HG03039 (cell line): Measurements from ENCODE around the gene KIAA0753.
"Not testable (repeated sequence)": the region's sequence is repeated elsewhere in the genome, so short reads cannot be mapped to it uniquely, and the experiment has no call there.

Experiments
- ATAC-seq: cut with Tn5 transposase; IDR thresholded peaks from one replicate; pipeline ENCODE4 v1.9.1; 2021; ENCODE audit warnings: mild to moderate bottlenecking, moderate library complexity; ENCODE audit not compliant: unreplicated experiment

The KIAA0753 gene

DNA sequence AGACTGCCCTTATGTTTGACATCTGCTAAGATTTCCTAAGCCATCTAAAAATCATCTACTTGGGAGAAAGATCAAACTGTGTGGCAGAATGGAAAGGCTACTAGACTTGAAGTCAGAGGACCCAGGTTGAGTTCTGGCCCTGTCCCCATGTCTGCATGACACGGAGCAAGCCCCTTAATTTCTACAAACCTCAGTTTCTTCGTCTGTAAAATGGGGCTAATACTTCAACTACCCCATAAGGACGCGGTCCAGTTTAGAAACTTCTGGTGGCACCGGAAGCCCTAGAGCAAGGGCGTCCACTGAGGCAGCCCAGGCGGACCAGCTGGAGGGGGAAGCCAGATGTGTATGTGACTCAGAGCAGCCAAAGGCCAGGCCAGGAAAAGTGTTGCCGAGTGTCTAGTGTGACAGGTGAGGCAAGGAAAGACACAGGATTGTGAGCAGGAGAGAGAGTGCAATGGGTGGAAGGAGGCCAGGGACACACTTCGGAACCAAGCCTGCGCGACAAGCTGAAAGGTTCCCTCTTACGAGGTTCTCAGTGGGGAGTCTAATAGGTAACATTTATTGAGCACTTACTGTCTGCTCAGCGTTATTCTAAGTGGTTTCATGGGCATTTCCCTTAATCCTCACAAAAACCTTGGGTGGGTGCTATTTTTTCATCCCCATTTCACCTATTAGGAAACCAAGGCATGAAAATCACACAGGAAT, 66.4 kb downstream of the KIAA0753 start:
- ATAC-seq, result no peak

DNA sequence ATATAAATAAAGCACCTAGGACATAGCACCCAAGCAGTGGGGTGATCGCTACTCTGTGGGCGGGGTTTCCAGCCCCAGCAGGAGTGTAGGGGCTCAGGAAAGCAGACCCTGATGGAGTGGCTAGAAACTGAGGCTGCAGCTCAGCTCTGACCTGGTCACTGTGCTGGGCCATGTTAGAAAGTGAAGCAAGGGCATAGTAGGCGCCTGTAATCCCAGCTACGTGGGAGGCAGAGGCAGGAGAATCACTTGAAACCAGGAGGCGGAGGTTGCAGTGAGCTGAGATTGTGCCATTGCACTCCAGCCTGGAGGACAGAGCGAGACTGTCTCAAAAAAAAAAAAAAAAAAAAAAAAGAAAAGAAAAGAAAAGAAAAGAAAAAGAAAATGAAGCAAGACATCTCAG, 67.0 kb downstream of the KIAA0753 start:
- ATAC-seq, result not testable (repeated sequence)

DNA sequence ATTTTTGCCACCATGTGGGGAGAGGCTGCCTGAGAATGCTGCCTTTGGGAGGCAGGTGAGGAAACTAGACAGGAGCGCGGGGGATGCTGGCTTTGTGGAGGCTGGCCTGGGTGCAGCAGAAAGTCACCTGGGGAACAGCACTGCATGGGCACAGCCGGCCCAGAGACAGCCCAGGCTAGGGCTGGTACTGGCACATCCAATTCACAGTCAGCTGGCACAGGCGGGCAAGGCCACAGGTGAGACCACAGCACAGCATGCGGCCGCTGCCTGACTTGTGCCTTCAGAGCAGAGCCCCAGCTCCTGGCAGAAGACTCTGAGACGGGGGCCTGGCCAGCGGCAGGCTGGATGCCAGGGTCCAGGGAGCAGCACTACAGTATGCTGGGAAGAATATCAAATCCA, 67.5 kb downstream of the KIAA0753 start:
- no peak for ATAC-seq

DNA sequence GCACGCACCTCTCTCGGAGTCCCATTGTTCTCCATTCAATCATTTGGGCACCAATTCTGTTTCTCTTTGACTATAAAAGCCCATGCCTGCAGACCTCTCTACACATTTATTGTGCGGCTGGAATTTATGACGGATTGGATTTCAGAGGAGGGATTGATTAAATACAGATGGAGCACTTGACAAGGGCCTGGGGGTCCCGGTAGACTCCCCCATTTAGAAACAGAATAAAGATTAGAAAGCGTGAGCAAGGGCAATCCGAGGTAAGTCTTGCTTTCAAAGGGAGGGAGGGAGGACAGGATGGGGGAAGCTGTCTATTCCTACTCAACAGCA, 69.1 kb downstream of the KIAA0753 start:
- no peak for ATAC-seq

GRCh38 chr17:6570731-6571451, 69.6 kb downstream of the KIAA0753 start:
- ATAC-seq, result no peak

- ATAC-seq, result no peak
Observed at GRCh38 chr17:6569370-6570285, 70.9 kb downstream of the KIAA0753 start.

DNA sequence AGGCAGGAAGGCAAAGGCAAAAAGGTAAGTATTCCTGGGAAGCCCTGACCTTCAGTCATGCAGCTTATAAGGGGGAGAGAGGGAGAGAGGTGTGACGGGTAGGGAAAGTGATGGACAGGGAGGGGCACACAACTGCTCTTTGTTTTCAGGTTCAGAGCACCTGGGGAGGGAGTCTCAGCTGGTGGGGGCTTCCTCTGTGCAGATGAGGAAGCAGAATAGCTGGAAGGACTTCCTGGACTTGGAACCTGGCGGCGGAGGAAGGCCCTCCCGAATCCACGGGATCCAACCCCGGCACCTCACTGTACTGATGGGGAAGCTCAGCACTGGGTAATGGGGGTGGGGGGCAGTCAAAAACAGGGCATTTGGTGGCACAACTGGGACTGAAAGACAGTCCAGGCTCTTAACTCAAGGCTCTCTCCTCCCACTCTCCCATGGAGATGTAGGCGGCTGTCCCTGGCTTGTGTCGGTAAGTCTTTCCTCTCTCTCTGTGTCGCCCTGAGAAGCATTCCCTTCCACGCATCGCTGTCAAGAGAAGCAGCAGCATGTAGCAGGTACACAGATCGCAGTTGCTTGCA, 72.2 kb downstream of the KIAA0753 start:
- ATAC-seq, result no peak

DNA sequence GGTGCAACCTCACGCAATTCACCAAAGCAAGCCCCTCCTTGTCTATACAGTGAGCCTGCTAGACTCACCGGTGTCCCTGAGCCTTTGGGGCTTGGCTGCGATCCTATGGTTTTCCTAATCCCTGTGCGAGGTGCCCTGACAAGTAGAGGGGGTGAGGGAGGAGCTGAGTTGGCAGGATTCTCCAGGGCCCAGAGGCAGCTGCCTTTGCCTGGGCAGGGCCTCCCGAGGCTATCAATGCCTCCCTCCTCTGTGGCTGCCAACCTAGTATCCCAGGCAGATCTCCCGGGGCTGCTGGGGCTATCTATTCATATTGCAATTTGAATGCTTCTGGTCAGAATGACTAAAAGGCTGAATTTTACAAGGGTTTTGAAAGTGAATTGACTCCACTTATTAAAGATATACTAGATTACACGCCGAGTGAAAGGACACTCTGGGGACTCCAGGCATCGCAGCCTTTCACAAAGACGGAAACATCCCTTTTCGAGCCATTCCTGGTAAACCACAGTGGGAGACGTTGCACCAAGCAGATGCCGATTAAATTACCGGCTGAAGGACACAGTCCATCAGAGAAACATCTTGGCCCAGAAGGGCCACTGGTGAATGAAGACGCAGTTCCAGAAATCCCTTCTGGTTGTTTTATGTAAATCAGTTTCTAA, 72.9 kb downstream of the KIAA0753 start:
- ATAC-seq, result no peak

- ATAC-seq, result no peak
Observed at GRCh38 chr17:6561446-6561845, 79.1 kb downstream of the KIAA0753 start.

DNA sequence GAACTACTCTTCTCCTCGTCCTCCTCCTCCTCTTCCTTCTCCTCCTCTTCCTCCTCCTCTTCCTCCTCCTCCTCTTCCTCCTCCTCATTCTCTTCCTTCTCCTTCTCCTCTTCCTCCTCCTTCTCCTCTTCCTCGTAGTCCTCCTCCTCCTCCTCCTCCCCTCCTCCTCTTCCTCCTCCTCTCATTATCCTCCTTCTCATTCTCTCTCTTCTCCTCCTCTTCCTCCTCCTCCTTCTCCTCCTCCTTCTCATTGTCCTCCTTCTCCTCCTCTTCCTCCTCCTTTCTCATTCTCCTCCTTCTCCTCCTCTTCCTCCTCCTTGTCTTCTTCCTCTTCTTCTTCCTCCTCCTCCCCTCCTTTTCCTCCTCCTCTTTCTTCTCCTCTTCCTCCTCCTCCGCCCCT, 80.0 kb downstream of the KIAA0753 start:
- ATAC-seq, result no peak

DNA sequence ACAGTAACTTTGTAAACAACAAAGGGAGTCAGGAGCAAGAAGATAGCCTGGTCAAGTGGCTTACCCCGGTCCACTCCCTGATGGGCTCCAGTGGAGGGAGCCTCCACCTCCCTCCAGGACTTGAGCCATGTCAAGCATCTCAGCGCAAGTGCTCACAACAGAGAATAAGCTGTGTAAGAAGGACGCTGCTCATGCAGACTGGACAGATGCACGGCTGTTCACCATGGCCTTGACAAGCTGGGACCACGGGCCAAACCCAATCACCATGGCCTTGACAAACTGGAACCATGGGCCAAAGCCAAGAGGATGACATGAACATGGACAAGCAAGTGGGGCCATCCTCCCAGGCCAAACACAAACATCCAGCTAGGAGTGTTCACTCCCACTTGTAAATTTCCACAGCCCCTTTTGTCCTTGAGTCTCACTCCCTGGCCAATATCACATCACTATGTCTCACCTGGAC, 80.7 kb downstream of the KIAA0753 start:
- no peak for ATAC-seq

- ATAC-seq, result no peak
Observed at GRCh38 chr17:6558932-6559752, 81.4 kb downstream of the KIAA0753 start.

DNA sequence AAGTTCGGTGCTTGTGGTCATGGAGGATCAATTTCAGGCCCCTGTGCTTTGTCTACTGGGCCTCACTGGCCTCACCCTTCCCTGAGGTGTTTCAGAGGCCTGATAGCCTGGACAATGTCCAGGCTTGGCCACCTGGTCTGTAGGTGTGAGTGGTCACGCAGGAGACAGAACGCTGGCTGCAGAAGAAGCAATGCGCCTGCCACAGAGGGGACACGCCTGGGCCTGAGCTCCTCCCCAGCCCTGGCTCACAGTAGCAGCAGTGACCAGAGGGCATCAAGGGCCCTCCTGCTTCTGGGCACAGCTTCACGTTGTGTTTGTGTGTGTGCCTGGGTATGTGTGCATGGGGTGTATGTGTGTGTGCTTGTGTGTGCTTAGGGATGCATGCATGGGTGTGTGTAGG, 82.2 kb downstream of the KIAA0753 start:
- ATAC-seq, result no peak

GRCh38 chr17:6557040-6557438, 83.5 kb downstream of the KIAA0753 start:
- no peak for ATAC-seq

DNA sequence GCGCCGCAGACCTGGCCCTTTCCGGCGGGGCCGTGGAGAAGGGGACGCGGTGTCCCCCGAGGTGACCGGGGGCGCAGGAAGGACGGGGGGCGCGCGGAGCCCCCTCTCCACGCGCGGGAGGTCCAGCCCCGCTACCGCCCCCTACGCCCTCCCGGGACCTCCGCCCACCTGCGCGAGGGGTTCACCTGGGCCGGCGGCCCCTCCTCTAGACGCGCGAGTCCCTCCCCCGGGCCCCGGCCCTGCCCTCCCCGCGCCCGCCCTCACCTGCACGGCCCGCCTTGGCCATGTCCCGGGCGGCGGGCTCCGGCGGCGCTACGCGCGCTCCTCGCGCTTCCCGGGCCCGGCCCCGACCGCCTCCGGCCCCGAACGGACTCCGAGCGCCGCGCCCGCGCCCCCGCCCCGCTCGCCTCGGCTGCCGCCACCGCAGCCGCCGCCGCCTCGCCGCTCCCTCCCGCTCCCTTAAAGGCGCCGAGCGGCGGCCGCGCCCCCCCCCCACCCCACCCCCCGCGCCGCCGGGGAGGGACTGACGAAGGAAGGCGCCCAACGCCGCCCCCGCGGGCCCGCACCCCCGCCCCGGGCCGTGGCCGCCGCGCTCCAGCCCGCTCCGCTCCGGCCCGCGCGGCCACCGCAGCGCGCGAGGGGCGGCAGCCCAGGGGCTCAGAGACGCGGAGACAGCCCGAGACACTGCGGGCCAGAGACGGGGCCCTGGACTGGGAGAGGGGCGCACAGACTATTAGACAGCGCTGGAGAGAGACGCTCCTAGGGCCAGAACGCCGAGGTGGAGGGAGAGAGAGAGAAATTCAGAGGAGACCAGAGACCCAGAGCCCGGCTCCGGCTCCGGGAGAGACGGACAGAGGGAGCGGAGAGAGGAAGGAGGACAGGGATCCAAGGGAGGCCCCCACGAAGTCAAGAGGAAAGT, 84.1 kb downstream of the KIAA0753 start, which contains the start of gene PITPNM3:
Gene PITPNM3, minus strand, starts transcription at position 435 of the 919 bp plus-strand sequence. Its CDS starts 149 bp downstream, at position 286.
- ATAC-seq, result no peak

DNA sequence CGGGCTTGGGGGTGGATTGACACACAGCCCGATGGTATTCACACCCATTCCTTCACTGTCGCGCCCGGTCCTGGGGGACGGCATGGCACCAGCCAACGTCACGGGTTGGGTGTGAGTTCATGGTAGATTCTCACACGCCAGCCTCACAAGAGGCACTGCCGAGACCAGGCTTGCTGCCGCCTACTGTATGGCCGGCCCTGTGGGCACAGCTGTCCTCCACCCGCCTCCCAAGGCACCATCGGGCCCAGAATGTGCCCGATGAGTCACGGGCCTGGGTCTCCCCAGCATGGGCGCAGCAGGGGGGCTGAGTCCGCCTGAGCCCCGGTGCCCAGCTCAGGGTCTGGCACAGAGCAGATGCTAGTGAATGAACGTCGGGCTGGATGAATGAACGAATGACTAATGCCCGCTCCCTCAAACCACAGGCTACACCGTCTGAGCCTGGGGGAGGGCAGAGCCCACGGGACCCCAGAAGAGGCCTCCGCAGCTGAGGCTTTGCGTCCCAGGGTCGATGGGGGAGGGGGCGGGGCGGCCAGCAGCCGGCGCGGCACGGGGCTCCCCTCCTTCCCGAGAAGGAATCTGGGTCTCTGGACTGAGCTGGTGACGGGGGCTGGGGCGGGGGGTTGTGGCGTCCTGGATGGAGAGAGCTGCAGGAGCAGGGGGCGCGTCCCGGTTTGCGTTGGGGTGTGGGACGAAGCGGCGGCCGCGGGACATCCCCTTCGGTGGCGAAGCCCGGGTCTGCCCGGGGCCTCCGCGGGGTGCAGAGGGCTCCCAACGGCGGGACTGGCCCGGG, 85.0 kb downstream of the KIAA0753 start:
- ATAC-seq, result no peak

DNA sequence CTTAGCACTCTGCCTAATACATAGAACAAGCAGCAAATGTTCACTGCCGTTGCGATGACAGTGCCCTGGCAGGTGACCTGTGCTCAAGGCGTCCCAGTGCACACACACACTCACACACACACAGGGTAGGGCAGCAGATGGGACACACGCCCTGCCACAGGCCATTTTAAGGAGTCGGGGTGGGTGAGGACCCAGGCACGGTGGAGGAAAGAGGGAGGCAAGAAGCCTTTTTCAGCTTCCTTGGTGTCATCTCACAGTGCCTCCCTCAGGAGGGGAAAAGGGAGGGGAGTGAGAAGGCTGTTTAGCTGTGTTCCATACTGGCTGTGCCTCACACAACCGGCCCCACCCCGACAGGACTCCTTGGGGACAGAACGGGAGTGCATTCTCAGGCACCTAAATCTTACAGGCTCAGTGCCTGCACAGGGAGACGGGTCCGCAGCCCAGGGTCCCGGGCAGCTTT, 85.6 kb downstream of the KIAA0753 start:
- no peak for ATAC-seq

DNA sequence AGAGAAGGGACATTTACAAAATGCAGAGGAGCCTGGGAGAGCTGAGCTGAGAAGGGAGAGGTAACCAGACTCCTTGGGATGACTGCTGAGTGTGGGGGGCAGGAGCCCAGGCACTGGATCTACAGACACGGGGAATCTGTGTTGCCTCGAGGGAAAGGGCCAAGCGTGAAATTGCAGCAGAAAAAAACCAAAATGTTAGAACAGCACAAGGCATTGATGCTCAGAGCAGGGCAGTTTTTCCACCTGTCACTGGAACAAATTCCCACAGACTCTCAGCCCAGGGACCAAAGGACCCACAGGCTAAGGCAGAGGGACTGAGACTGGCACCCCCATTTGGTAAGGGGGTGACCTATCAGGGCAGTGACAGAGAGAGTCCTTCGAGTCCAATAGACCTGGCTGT, 86.2 kb downstream of the KIAA0753 start:
- no peak for ATAC-seq
